T-helper 1 cell treated with Interleukin-12 subunit alpha and Interleukin-12 subunit beta and Interleukin-4 antibody, amounts not matched to agents 30 μg/mL and 1 μg/mL, for 36 hours (primary cell): ENCODE results near the gene SCAP.
"Not testable (repeated sequence)": the region's sequence is repeated elsewhere in the genome, so short reads cannot be mapped to it uniquely, and the experiment has no call there.

Experiments used
- H3K27ac Mint-ChIP-seq: one replicate; pipeline ENCODE4 v1.8.0; 2021; ENCODE audit warnings: mild to moderate bottlenecking, mixed read lengths
- H3K27me3 Mint-ChIP-seq: one replicate; pipeline ENCODE4 v1.8.0; 2021; ENCODE audit warnings: low read depth, mixed read lengths
- H3K36me3 Mint-ChIP-seq: one replicate; pipeline ENCODE4 v1.8.0; 2021; ENCODE audit warnings: low read depth, mixed read lengths
- H3K4me1 Mint-ChIP-seq: one replicate; pipeline ENCODE4 v1.8.0; 2021; ENCODE audit warnings: low read depth, mixed read lengths
- H3K4me3 Mint-ChIP-seq: one replicate; pipeline ENCODE4 v1.8.0; 2021; ENCODE audit warnings: mild to moderate bottlenecking, moderate library complexity, mixed read lengths
- H3K9me3 Mint-ChIP-seq: one replicate; pipeline ENCODE4 v1.8.0; 2021; ENCODE audit warnings: mixed read lengths

Gene SCAP

GRCh38 chr3:47495886-47496285 is 20.1 kb upstream of the SCAP start:
- H3K27me3 Mint-ChIP-seq: no peaks in the 10 kb centered on the region
- H3K9me3 Mint-ChIP-seq: no peaks in the 10 kb centered on the region
- peaks cover 26% of the 10 kb centered on the region for H3K36me3 Mint-ChIP-seq
- H3K4me1 Mint-ChIP-seq: no peaks in the 10 kb centered on the region
- H3K27ac Mint-ChIP-seq: no peak overlapping the region
- H3K4me3 Mint-ChIP-seq: no peak overlapping the region

DNA sequence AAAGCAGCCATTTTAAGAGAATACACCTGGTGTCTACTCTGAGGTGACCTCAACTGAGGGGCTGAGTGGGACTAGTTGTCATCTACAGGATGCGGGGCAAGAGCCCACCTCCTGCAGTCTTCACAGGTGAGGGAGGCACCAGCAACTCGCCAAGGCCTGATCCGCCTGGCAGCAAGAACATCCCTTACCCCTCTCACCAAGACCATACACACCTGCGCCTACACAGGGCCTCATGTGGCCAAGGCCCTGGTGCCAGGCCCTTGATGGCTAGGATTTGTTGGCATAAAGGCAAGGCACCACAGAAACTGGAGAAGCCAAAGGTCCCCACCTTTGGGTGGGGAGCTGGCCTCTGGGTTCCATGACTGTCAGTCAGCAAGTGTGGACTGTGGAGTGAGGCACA is 19.4 kb upstream of the SCAP start:
- H3K4me1 Mint-ChIP-seq: no peaks in the 10 kb centered on the region
- H3K27me3 Mint-ChIP-seq: no peaks in the 10 kb centered on the region
- H3K36me3 Mint-ChIP-seq: peaks cover 22% of the 10 kb centered on the region
- H3K4me3 Mint-ChIP-seq: no peak overlapping the region
- no peaks in the 10 kb centered on the region for H3K9me3 Mint-ChIP-seq
- no peak overlapping the region for H3K27ac Mint-ChIP-seq

DNA sequence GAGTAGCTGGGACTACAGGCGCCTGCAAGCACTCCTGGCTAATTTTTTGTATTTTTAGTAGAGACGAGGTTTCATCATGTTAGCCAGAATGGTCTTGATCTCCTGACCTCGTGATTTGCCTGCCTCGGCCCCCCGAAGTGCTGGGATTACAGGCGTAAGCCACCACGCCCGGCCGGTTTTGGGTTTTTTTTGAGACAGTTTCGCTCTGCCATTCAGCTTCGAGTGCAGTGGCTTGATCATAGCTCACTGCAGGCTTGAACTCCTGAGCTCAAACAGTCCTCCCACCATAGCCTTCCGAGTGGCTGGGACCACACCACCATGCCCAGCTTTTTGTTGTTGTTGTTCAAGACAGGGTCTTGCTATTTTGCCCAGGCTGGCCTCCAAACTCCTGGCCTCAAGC is 16.0 kb upstream of the SCAP start:
- Mint-ChIP-seq H3K27ac (no peak overlapping the region), H3K9me3 (no peaks in the 10 kb centered on the region), H3K36me3 (peaks cover 13% of the 10 kb centered on the region), H3K4me1 (no peaks in the 10 kb centered on the region), H3K27me3 (no peaks in the 10 kb centered on the region), H3K4me3 (no peak overlapping the region)

GRCh38 chr3:47491186-47491585 is 15.4 kb upstream of the SCAP start:
- Mint-ChIP-seq H3K4me1 (no peaks in the 10 kb centered on the region), H3K4me3 (no peak overlapping the region), H3K9me3 (no peaks in the 10 kb centered on the region), H3K36me3 (peaks cover 9% of the 10 kb centered on the region), H3K27me3 (no peaks in the 10 kb centered on the region), H3K27ac (no peak overlapping the region)

DNA sequence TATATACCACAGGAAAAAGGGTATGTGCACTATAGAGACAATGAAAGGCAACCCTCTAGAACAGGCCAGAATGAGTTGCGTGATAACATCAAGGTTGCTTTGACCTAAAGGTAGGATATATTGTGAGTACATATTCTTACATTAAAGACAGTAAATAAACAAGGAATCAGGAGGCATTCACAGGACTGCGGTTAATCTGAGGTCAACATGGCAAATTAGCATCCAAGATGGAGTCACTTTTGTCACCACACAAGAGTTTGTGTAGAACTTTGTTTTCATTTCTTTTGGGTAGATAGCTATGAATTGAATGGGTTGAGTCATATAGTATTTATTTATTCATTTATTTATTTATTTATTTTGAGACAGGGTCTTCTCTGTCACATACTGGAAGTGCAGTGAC is 11.5 kb upstream of the SCAP start:
- Mint-ChIP-seq H3K36me3 (peaks cover 6% of the 10 kb centered on the region), H3K4me3 (no peak overlapping the region), H3K27me3 (no peaks in the 10 kb centered on the region), H3K27ac (no peak overlapping the region), H3K4me1 (no peaks in the 10 kb centered on the region), H3K9me3 (no peaks in the 10 kb centered on the region)

DNA sequence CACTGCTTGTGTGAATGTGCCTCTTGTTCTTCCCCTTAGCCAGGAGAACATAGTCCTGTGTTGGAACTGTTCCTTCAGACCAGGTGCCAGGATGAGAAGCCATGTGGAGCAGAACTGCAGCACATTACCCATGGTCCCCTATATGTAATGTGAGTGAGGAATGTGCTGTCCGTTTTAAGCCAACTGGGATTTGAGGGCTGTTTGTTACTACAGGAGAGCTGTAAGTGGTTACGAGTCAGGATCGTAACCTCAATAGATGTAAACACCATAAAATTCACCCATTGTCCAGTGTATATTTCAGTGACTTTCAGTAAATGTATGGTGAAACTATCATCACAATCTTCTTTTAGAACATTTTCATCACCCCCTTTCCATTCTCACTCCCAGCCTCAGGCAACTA is 10.1 kb upstream of the SCAP start:
- Mint-ChIP-seq H3K27me3 (no peaks in the 10 kb centered on the region), H3K4me3 (no peak overlapping the region), H3K4me1 (no peaks in the 10 kb centered on the region), H3K36me3 (peaks cover 6% of the 10 kb centered on the region), H3K9me3 (no peaks in the 10 kb centered on the region), H3K27ac (no peak overlapping the region)

GRCh38 chr3:47482366-47482765 is 6.6 kb upstream of the SCAP start:
- H3K27ac Mint-ChIP-seq: no peak overlapping the region
- no peak overlapping the region for H3K4me3 Mint-ChIP-seq
- no peaks in the 10 kb centered on the region for H3K27me3 Mint-ChIP-seq
- H3K4me1 Mint-ChIP-seq: no peaks in the 10 kb centered on the region
- no peaks in the 10 kb centered on the region for H3K9me3 Mint-ChIP-seq
- peaks cover 6% of the 10 kb centered on the region for H3K36me3 Mint-ChIP-seq

DNA sequence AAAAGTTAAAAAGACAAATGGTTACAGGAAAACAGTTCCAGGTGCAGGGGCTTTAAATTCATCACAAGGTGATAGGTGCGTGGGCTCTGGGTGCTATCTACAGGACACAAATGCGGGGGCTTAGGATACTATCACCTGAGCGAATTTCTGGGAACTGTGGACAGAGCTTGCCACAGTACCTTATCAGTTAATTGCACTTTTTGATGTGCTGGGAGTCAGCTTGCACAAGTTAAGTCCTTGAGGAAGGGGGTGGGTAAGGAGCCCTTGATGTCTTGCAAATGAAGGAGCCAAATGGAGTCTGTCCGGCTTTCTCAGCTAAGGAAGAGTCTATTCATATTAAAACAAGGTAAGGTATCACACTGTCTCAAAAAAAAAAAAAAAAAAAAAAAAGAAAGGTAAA is 6.0 kb upstream of the SCAP start:
- H3K27ac Mint-ChIP-seq, H3K36me3 Mint-ChIP-seq, H3K27me3 Mint-ChIP-seq, H3K4me3 Mint-ChIP-seq, H3K9me3 Mint-ChIP-seq, H3K4me1 Mint-ChIP-seq: not testable (repeated sequence)

DNA sequence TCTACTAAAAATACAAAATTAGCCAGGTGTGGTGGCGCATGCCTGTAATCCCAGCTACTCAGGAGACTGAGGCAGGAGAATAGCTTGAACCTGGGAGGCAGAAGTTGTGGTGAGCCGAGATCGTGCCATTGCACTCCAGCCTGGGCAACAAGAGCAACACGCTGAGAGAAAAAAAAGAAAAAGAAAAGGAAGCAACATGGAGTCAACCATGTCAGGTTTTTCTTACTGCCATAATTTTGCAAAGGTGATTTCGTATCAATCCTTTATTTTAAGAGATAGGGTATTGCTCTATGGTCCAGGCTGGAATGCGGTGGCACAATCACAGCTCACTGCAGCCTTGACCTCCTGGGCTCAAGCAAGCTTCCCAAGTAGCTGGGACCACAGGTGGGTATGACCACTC is 4.5 kb upstream of the SCAP start:
- H3K27me3 Mint-ChIP-seq, H3K27ac Mint-ChIP-seq, H3K36me3 Mint-ChIP-seq, H3K9me3 Mint-ChIP-seq, H3K4me3 Mint-ChIP-seq, H3K4me1 Mint-ChIP-seq: not testable (repeated sequence)

- peaks cover 7% of the 10 kb centered on the region for H3K4me1 Mint-ChIP-seq
- no peaks in the 10 kb centered on the region for H3K9me3 Mint-ChIP-seq
- H3K36me3 Mint-ChIP-seq: no peaks in the 10 kb centered on the region
- no peak overlapping the region for H3K4me3 Mint-ChIP-seq
- no peak overlapping the region for H3K27ac Mint-ChIP-seq
- no peaks in the 10 kb centered on the region for H3K27me3 Mint-ChIP-seq
These were observed 4.1 kb upstream of the SCAP start for GRCh38 chr3:47479826-47480160.

DNA sequence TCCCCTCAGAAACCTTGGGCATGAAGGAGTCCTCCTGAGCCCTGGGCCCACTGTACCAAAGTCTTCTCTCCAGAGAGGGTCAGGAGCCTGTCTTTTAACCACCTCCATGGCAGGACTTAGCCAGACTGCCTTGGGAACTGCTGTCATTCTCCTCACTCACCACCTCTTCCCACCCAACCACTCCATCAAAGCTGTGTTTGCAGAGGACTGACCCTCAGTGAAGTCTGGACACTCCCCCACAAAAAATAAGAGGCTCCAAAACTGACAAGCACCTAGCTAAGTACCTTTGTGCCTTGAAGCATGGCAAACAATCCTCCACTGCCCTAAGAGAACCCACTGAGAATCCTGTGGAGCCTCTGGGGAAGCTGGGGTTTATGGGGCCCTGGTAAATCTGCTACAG is 2.3 kb upstream of the SCAP start:
- Mint-ChIP-seq H3K4me1 (peaks cover 21% of the 10 kb centered on the region), H3K27ac (peak overlapping the region; percentile 31), H3K27me3 (no peaks in the 10 kb centered on the region), H3K36me3 (no peaks in the 10 kb centered on the region), H3K4me3 (peak overlapping the region; percentile 21), H3K9me3 (no peaks in the 10 kb centered on the region)

DNA sequence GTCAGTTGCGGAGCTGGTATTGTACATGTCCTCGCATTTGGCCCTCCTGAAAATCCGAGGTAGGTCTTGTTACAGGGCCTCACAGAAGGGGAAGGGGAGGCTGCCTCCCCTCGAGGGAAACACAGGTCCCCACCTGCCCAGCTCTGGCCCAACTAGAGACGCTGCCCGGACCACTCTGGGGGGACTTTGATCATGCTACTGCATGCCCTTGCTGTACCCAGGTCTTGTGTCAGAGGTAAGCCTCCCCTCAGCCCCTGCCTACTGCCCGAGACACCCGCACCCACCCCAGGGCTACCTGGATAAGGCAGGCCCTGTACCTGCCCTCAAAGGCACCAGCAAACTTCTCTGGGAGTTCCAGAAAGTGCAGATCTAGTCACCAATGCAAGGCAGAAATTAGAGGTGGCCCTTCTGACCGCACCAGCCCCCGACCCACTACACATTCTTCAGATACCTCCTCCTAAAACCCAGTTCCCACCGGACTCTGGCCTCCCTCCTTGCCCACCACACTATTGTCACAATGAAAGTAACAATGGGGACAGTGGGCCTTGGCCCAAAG is 981 bp upstream of the SCAP start:
- Mint-ChIP-seq H3K27ac (no peak overlapping the region), H3K9me3 (no peaks in the 10 kb centered on the region), H3K4me3 (peak overlapping the region; percentile 92), H3K4me1 (peaks cover 21% of the 10 kb centered on the region), H3K27me3 (no peaks in the 10 kb centered on the region), H3K36me3 (no peaks in the 10 kb centered on the region)

DNA sequence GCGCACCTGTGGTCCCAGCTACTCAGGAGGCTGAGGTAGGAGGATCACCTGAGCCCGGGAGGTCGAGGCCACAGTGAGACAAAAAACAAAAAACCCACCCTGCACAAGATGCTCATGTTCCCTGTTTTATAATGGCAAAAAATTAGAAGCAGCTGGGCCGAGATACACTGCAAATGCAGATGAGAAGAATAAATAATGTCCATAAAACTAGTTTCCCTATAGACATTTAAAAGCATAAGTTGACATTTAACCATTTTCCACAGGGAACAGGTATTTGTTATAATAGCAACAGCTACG is 537 bp upstream of the SCAP start:
- Mint-ChIP-seq H3K27ac (peak overlapping the region; percentile 90), H3K9me3 (no peaks in the 10 kb centered on the region), H3K4me1 (peaks cover 21% of the 10 kb centered on the region), H3K4me3 (peak overlapping the region; percentile 92), H3K27me3 (no peaks in the 10 kb centered on the region), H3K36me3 (no peaks in the 10 kb centered on the region)

GRCh38 chr3:47475029-47475569 is 642 bp downstream of the SCAP start:
- no peaks in the 10 kb centered on the region for H3K27me3 Mint-ChIP-seq
- H3K4me3 Mint-ChIP-seq: peak overlapping the region; percentile 91
- peaks cover 21% of the 10 kb centered on the region for H3K4me1 Mint-ChIP-seq
- H3K27ac Mint-ChIP-seq: peak overlapping the region; percentile 81
- H3K36me3 Mint-ChIP-seq: peaks cover 3% of the 10 kb centered on the region
- no peaks in the 10 kb centered on the region for H3K9me3 Mint-ChIP-seq

- Mint-ChIP-seq H3K4me3 (peak overlapping the region; percentile 76), H3K9me3 (no peaks in the 10 kb centered on the region), H3K36me3 (peaks cover 5% of the 10 kb centered on the region), H3K27ac (no peak overlapping the region), H3K4me1 (peaks cover 21% of the 10 kb centered on the region), H3K27me3 (no peaks in the 10 kb centered on the region)
These were observed 2.4 kb downstream of the SCAP start for GRCh38 chr3:47473391-47473790.

DNA sequence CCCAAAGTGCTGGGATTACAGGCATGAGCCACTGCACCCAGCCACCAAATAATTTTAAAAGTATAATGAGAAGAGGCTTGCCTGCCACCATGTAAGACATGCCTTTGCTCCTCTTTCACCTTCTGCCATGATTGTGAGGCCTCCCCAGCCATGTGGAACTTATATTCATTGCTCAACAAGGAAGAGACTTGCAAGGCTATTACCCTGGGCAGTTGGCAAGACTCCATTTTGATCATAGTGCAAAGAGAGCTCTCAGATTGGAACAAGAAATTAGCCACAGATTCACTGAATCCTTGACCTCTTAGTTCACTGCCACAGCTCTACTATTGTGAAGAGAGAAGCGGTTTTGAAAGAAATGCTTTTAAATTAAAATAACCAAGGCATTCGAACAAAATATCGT is 6.1 kb downstream of the SCAP start:
- Mint-ChIP-seq H3K27me3 (no peaks in the 10 kb centered on the region), H3K4me1 (peaks cover 20% of the 10 kb centered on the region), H3K27ac (no peak overlapping the region), H3K4me3 (no peak overlapping the region), H3K36me3 (peaks cover 21% of the 10 kb centered on the region), H3K9me3 (peaks cover 6% of the 10 kb centered on the region)
